BLaER1 treated with 17β-estradiol and CSF1 and Interleukin-3, amounts not matched to agents 10 nM and 100 nM (cell line): ENCODE results near the gene UBE2D3.

Source experiments
- H3K27ac ChIP-seq, 11 experiments: shearing (Covaris generic); formaldehyde crosslinking; 2 replicates each; pipeline ENCODE4 v1.8.1; 2022
- H3K27me3 ChIP-seq, 11 experiments: shearing (Covaris generic); formaldehyde crosslinking; 2 replicates each; pipeline ENCODE4 v1.8.1; 2022
- H3K36me3 ChIP-seq, 11 experiments: shearing (Covaris generic); formaldehyde crosslinking; 2 replicates each; pipeline ENCODE4 v1.8.1; 2022
- H3K4me1 ChIP-seq, 10 experiments: shearing (Covaris generic); formaldehyde crosslinking; 2 replicates each; pipeline ENCODE4 v1.8.1; 2022
- H3K4me2 ChIP-seq, 11 experiments: shearing (Covaris generic); formaldehyde crosslinking; 2 replicates each; pipeline ENCODE4 v1.8.1; 2022
- H3K4me3 ChIP-seq, 10 experiments: shearing (Covaris generic); formaldehyde crosslinking; 2 replicates each; pipeline ENCODE4 v1.8.1; 2022
- H3K9ac ChIP-seq, 11 experiments: shearing (Covaris generic); formaldehyde crosslinking; 2 replicates each; pipeline ENCODE4 v1.8.1; 2022
- H3K9me3 ChIP-seq, 11 experiments: shearing (Covaris generic); formaldehyde crosslinking; replicated peaks in 1 of 11; 2 replicates each; pipeline ENCODE4 v1.8.1; 2022
- H4K20me1 ChIP-seq, 11 experiments: shearing (Covaris generic); formaldehyde crosslinking; 2 replicates each; pipeline ENCODE4 v1.8.1; 2022
- Cebpa-rat ChIP-seq, 11 experiments: shearing (Covaris generic); IDR thresholded peaks; 2 replicates each; pipeline ENCODE4 v1.8.1; 2022

The UBE2D3 gene

GRCh38 chr4:102817613-102818268, 9.6 kb downstream of the UBE2D3 start:
- H3K36me3 ChIP-seq = peaks cover 74 to 100% (median 99%) of the 10 kb centered on the region in 11 experiments; a peak in 21 of 22 replicates
- H3K27me3 ChIP-seq = no peaks in the 10 kb centered on the region
- peaks cover 0 to 99% (median 32%) of the 10 kb centered on the region in 10 experiments; a peak in 15 of 20 replicates for H3K4me1 ChIP-seq
- peak overlapping the region in 2 of 11 experiments; percentile 13 to 19; a peak in 2 of 22 replicates for H3K9ac ChIP-seq
- H4K20me1 ChIP-seq = peaks cover 100% of the 10 kb centered on the region in 11 experiments
- no peaks in the 10 kb centered on the region; a peak in 1 of 22 replicates for H3K9me3 ChIP-seq
- no peak for TF ChIP-seq Cebpa-rat (IDR thresholded peaks at IDR 0.05)
- peak overlapping the region in 10 of 11 experiments; percentile 1 to 96 (median 23); a peak in 13 of 22 replicates for H3K4me2 ChIP-seq
- no peak overlapping the region for H3K4me3 ChIP-seq
- no peak overlapping the region for H3K27ac ChIP-seq

DNA sequence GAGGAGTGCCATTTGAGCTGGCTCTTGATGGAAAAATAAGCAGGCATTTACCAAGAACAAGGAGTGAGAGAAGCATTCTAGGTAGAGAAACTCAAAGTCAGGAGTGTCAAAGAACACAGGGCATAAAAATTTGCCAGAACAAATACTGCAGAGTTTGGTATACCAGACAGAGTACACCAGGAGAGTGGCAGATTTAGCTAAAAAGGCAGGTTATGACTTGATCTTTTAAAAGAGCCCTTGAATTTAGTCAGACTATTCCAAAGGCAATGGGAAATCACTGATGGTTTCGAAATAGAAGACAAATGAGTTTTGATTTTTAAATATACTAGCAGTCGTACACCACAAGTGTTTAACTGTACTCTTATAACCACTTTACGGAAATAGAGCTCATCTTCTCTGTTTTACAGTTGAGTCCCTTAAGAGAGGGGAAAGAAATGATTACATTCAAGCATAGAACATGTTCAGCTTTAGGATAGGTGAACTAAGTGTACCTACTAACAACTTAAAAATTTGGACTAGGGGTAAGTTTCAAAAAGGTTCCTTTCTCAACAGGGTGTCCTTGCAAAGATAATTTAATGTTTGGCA, 10.2 kb downstream of the UBE2D3 start:
- peak overlapping the region in 5 of 11 experiments; percentile 0 to 96 (median 80); a peak in 7 of 22 replicates for H3K4me2 ChIP-seq

DNA sequence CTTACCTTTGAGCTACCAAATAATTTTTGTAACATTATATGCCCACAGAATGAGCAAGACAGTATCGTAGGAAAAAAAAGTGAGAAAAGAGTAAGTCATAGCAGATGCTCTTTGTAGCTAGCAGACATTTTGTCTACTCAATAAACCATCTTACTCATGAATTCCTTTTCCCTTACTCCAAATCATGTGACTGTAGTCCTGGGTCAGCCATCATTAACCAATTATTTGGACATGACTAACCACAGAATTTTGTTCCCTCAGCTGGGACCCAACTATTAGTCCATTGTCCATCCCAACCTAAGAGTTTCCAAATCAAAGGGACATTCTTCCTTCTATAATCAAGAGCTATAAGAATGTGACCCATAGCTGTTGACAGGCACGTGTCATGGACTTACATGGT, 11.4 kb downstream of the UBE2D3 start:
- Histone ChIP-seq H3K27me3 (no peaks in the 10 kb centered on the region), H4K20me1 (peaks cover 100% of the 10 kb centered on the region in 11 experiments), H3K27ac (no peak overlapping the region), H3K4me1 (peaks cover 0 to 99% (median 28%) of the 10 kb centered on the region in 10 experiments; a peak in 16 of 20 replicates), H3K9ac (no peak overlapping the region), H3K4me3 (no peak overlapping the region), H3K9me3 (no peaks in the 10 kb centered on the region), H3K36me3 (peaks cover 71 to 100% (median 98%) of the 10 kb centered on the region in 11 experiments), H3K4me2 (peak overlapping the region in 3 of 11 experiments; percentile 12 to 96 (median 91); a peak in 5 of 22 replicates)
- TF ChIP-seq Cebpa-rat (IDR thresholded peaks at IDR 0.05) = no peak

More for the DNA sequence above, 10.2 kb downstream of the UBE2D3 start:
- H3K36me3 ChIP-seq = peaks cover 71 to 100% (median 97%) of the 10 kb centered on the region in 11 experiments; a peak in 21 of 22 replicates
- no peaks in the 10 kb centered on the region for H3K27me3 ChIP-seq
- H3K4me1 ChIP-seq = peaks cover 0 to 99% (median 28%) of the 10 kb centered on the region in 10 experiments; a peak in 15 of 20 replicates
- H3K9ac ChIP-seq = no peak overlapping the region
- H3K27ac ChIP-seq = no peak overlapping the region
- H3K4me3 ChIP-seq = no peak overlapping the region
- H3K9me3 ChIP-seq = no peaks in the 10 kb centered on the region
- TF ChIP-seq Cebpa-rat (IDR thresholded peaks at IDR 0.05) = no peak
- peaks cover 100% of the 10 kb centered on the region in 11 experiments for H4K20me1 ChIP-seq

DNA sequence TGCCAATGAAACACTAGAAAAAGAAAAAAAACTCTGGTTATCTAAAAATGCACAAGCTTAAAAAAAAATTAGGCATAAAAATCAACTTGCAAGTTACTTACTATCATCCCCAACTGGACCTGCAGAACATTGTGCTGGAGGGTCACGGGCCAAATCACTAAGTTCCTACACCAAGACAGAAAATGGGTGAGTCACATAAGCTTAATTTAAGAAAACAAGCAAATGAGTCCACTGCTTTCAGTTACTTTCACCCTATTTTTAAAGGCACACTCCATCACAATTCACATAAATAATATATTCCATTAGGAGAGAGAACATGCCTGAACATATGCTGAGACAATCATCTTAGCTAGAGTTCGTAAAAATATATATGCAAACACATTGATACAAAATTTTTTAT, 17.7 kb downstream of the UBE2D3 start:
- Histone ChIP-seq H3K4me1 (peaks cover 0 to 83% (median 4%) of the 10 kb centered on the region in 10 experiments; a peak in 9 of 20 replicates), H3K36me3 (peaks cover 67 to 100% (median 99%) of the 10 kb centered on the region in 11 experiments), H3K9me3 (no peaks in the 10 kb centered on the region), H3K4me3 (no peak overlapping the region), H3K9ac (no peak overlapping the region), H3K27me3 (no peaks in the 10 kb centered on the region), H3K4me2 (peak overlapping the region in 2 of 11 experiments; percentile 36 to 49; a peak in 3 of 22 replicates), H3K27ac (0 out of 22 replicates have a peak overlapping the region, but pooled peaks of 1 of the 11 experiments have one; percentile 17), H4K20me1 (peaks cover 99 to 100% (median 100%) of the 10 kb centered on the region in 11 experiments)
- TF ChIP-seq Cebpa-rat (IDR thresholded peaks at IDR 0.05) = no peak

DNA sequence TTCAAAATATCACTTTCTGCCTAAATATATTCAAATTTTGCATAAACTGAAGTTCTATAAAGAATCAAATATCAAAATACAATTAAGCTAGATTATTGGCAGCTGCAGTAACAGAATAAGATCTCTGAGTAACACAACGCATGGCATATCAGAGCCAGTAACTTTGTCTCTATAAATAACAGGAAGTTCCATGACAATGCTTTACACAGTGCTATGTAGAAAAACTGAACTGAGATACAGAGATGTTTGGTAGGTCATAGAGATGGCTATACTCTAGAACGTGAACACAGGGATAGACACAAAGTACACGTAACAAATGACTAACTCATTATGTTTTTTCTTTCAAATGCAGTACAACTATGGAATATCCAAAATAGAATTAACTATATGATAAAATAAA, 18.2 kb downstream of the UBE2D3 start:
- no peak overlapping the region for H3K27ac ChIP-seq

GRCh38 chr4:102808009-102808408, 19.3 kb downstream of the UBE2D3 start:
- H3K27ac ChIP-seq = no peak overlapping the region
- H3K4me3 ChIP-seq = no peak overlapping the region
- H4K20me1 ChIP-seq = peaks cover 98 to 100% (median 100%) of the 10 kb centered on the region in 11 experiments
- peaks cover 75 to 100% (median 100%) of the 10 kb centered on the region in 11 experiments for H3K36me3 ChIP-seq
- H3K9me3 ChIP-seq = no peaks in the 10 kb centered on the region
- H3K27me3 ChIP-seq = no peaks in the 10 kb centered on the region
- no peak overlapping the region for H3K9ac ChIP-seq
- TF ChIP-seq Cebpa-rat (IDR thresholded peaks at IDR 0.05) = no peak
- H3K4me2 ChIP-seq = no peak overlapping the region
- peaks cover 0 to 67% (median 4%) of the 10 kb centered on the region in 10 experiments; a peak in 9 of 20 replicates for H3K4me1 ChIP-seq

More for the DNA sequence above, 18.2 kb downstream of the UBE2D3 start:
- Histone ChIP-seq H3K36me3 (peaks cover 67 to 100% (median 99%) of the 10 kb centered on the region in 11 experiments), H4K20me1 (peaks cover 99 to 100% (median 100%) of the 10 kb centered on the region in 11 experiments), H3K9ac (no peak overlapping the region), H3K4me3 (no peak overlapping the region), H3K4me2 (peak overlapping the region in 1 of 11 experiments; percentile 36; a peak in 2 of 22 replicates), H3K27me3 (no peaks in the 10 kb centered on the region), H3K4me1 (peaks cover 0 to 78% (median 4%) of the 10 kb centered on the region in 10 experiments; a peak in 9 of 20 replicates), H3K9me3 (no peaks in the 10 kb centered on the region)
- no peak for TF ChIP-seq Cebpa-rat (IDR thresholded peaks at IDR 0.05)

DNA sequence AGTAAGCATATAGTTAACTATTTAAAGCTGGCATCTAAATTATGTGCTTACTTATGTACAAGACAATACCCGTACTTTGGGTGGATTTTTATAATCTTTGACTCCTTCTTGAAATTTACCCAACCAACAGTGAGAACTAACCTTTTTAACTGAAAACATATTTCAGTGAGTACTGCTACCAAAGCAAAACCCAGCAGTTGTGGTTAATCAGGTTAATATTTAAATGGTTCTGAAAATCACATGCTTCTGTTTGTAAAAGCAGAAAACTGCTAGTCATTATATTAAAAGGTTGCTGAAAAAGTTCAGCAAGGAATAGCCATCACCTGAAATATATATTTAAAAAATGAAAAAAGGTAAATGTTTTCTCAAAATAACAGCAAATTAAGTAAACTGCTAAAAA, 20.0 kb downstream of the UBE2D3 start:
- no peak overlapping the region for H3K9ac ChIP-seq
- peaks cover 0 to 60% (median 4%) of the 10 kb centered on the region in 10 experiments; a peak in 9 of 20 replicates for H3K4me1 ChIP-seq
- no peak overlapping the region for H3K4me2 ChIP-seq
- TF ChIP-seq Cebpa-rat (IDR thresholded peaks at IDR 0.05) = no peak
- H4K20me1 ChIP-seq = peaks cover 98 to 100% (median 100%) of the 10 kb centered on the region in 11 experiments
- H3K4me3 ChIP-seq = no peak overlapping the region
- H3K36me3 ChIP-seq = peaks cover 81 to 100% (median 100%) of the 10 kb centered on the region in 11 experiments
- no peaks in the 10 kb centered on the region for H3K9me3 ChIP-seq
- no peaks in the 10 kb centered on the region for H3K27me3 ChIP-seq
- H3K27ac ChIP-seq = no peak overlapping the region

- no peaks in the 10 kb centered on the region for H3K9me3 ChIP-seq
- H3K4me3 ChIP-seq = no peak overlapping the region
- no peak overlapping the region for H3K9ac ChIP-seq
- peaks cover 59 to 100% (median 92%) of the 10 kb centered on the region in 11 experiments for H4K20me1 ChIP-seq
- H3K36me3 ChIP-seq = peaks cover 99 to 100% (median 100%) of the 10 kb centered on the region in 11 experiments
- H3K27ac ChIP-seq = no peak overlapping the region
- TF ChIP-seq Cebpa-rat (IDR thresholded peaks at IDR 0.05) = no peak
- no peaks in the 10 kb centered on the region for H3K27me3 ChIP-seq
- H3K4me2 ChIP-seq = no peak overlapping the region
- H3K4me1 ChIP-seq = no peaks in the 10 kb centered on the region
Observed at GRCh38 chr4:102799816-102800215, 27.5 kb downstream of the UBE2D3 start.

DNA sequence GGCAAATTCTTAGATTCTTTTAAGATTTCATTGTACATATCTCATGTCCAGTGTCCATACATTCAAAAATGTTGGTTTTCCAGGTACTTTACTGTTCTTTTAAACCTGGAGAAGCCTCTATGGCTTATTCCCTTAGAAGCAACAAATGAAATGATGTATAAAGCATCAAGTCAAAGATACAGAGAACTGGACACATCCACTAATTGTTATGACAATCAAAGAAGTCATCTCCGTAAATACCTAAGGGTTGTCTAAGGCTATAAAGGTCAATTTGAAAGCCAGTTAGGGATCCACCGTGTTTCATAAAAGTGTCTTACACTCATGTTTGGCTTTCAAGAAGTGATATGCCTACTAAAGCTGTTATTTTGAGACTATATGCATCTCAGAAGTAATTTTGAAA, 32.4 kb downstream of the UBE2D3 start:
- Histone ChIP-seq H3K27ac (no peak overlapping the region), H3K36me3 (peaks cover 83 to 90% (median 88%) of the 10 kb centered on the region in 11 experiments), H3K4me2 (no peak overlapping the region), H3K4me3 (no peak overlapping the region), H3K9ac (no peak overlapping the region), H3K4me1 (peaks cover 0 to 18% (median 0%) of the 10 kb centered on the region in 10 experiments; a peak in 6 of 20 replicates), H3K9me3 (no peaks in the 10 kb centered on the region), H4K20me1 (peaks cover 20 to 86% (median 55%) of the 10 kb centered on the region in 11 experiments; a peak in 19 of 22 replicates), H3K27me3 (no peaks in the 10 kb centered on the region)
- no peak for TF ChIP-seq Cebpa-rat (IDR thresholded peaks at IDR 0.05)
